ENCODE results near the gene STPG3. TPM values are rescaled to one million over a fixed set of nuclear protein-coding genes. Genes with fewer than 3 reads are reported as not detected.
"Not testable (repeated sequence)": the region's sequence is repeated elsewhere in the genome, so short reads cannot be mapped to it uniquely, and the experiment has no call there.

The STPG3 gene
- total and polyA plus RNA-seq, 5 donors = 0.23 to 0.46 (median 0.32) TPM; not detected in 1

GRCh38 chr9:137236238-137236935 lies 14.7 kb upstream of the STPG3 start:
- no peaks in the 10 kb centered on the region for H3K9me3 ChIP-seq (ENCODE audit: control insufficient read depth, low read length)

GRCh38 chr9:137236936-137237421 lies 14.1 kb upstream of the STPG3 start:
- intact Hi-C loops (cut with DNase I) = no loop called here
- H3K4me1 ChIP-seq (ENCODE audit: control insufficient read depth, insufficient read depth, low read length) = no peaks in the 10 kb centered on the region

More at GRCh38 chr9:137236238-137236935, 14.7 kb upstream of the STPG3 start:
- ATAC-seq (peak; percentile 25 to 45), DNase-seq (peak; percentile 87 to 95 (median 95))
- WGBS = 10% methylated on average over 31 of the region's 31 CpGs
- no peak overlapping the region for H3K4me3 ChIP-seq (ENCODE audit: low read length)
- no peaks in the 10 kb centered on the region for H3K4me1 ChIP-seq (ENCODE audit: control insufficient read depth, insufficient read depth, low read length)
- intact Hi-C loops (cut with DNase I) = no loop called here
- no peak overlapping the region for H3K27ac ChIP-seq (ENCODE audit: low read length)
- no peaks in the 10 kb centered on the region for H3K27me3 ChIP-seq (ENCODE audit: control insufficient read depth, insufficient read depth)

GRCh38 chr9:137237759-137238726 lies 13.0 kb upstream of the STPG3 start:
- Histone ChIP-seq H3K9me3 (ENCODE audit: control insufficient read depth, low read length) (no peaks in the 10 kb centered on the region), H3K27me3 (ENCODE audit: control insufficient read depth, insufficient read depth) (no peaks in the 10 kb centered on the region), H3K4me1 (ENCODE audit: control insufficient read depth, insufficient read depth, low read length) (peaks cover 3% of the 10 kb centered on the region), H3K27ac (ENCODE audit: low read length) (no peak overlapping the region), H3K4me3 (ENCODE audit: low read length) (no peak overlapping the region)
- 67% methylated on average over 13 of the region's 13 CpGs for WGBS
- DNase-seq (no peak), ATAC-seq (no peak)
- intact Hi-C loops (cut with DNase I) = no loop called here

More at GRCh38 chr9:137236936-137237421, 14.1 kb upstream of the STPG3 start:
- DNase-seq (no peak), ATAC-seq (no peak)
- WGBS = 47% methylated on average over 11 of the region's 11 CpGs
- Histone ChIP-seq H3K27ac (ENCODE audit: low read length) (no peak overlapping the region), H3K4me3 (ENCODE audit: low read length) (no peak overlapping the region), H3K27me3 (ENCODE audit: control insufficient read depth, insufficient read depth) (no peaks in the 10 kb centered on the region), H3K9me3 (ENCODE audit: control insufficient read depth, low read length) (no peaks in the 10 kb centered on the region)

- DNase-seq; H3K4me1 ChIP-seq (ENCODE audit: control insufficient read depth, insufficient read depth, low read length); H3K9me3 ChIP-seq (ENCODE audit: control insufficient read depth, low read length); ATAC-seq; H3K27me3 ChIP-seq (ENCODE audit: control insufficient read depth, insufficient read depth); H3K27ac ChIP-seq (ENCODE audit: low read length): not testable (repeated sequence)
- intact Hi-C loops (cut with DNase I) = loop anchor here in 1 of 4 donors (10.0 kb wide), 1 partner anchor 1195 kb away; no protein-coding TSS in a partner anchor
- WGBS = 56% methylated on average over 27 of the region's 27 CpGs
- H3K4me3 ChIP-seq (ENCODE audit: low read length) = peak overlapping the region; percentile 49
Observed at GRCh38 chr9:137239541-137240200, 11.4 kb upstream of the STPG3 start.

- intact Hi-C loops (cut with DNase I) = loop anchor here in 1 of 4 donors (10.0 kb wide), 1 partner anchor 1196 kb away; no protein-coding TSS in a partner anchor
- ATAC-seq (peak; percentile 67 to 69), DNase-seq (peak; percentile 88 to 93 (median 93))
- Histone ChIP-seq H3K27me3 (ENCODE audit: control insufficient read depth, insufficient read depth) (no peaks in the 10 kb centered on the region), H3K4me3 (ENCODE audit: low read length) (peak overlapping the region; percentile 49), H3K4me1 (ENCODE audit: control insufficient read depth, insufficient read depth, low read length) (peaks cover 3% of the 10 kb centered on the region), H3K9me3 (ENCODE audit: control insufficient read depth, low read length) (no peaks in the 10 kb centered on the region), H3K27ac (ENCODE audit: low read length) (peak overlapping the region; percentile 88)
- under 1% methylated on average over 58 of the region's 58 CpGs for WGBS
Observed at GRCh38 chr9:137240318-137240840, 10.7 kb upstream of the STPG3 start.

GRCh38 chr9:137240841-137241489 lies 10.1 kb upstream of the STPG3 start, which contains the start of gene TUBB4B:
Gene TUBB4B, plus strand, starts transcription at chr9:137241287. Its CDS starts 74 bp downstream, at chr9:137241361.
- intact Hi-C loops (cut with DNase I) = loop anchor here in 1 of 4 donors (10.0 kb wide), 1 partner anchor 1196 kb away; no protein-coding TSS in a partner anchor
- H3K9me3 ChIP-seq (ENCODE audit: control insufficient read depth, low read length) = no peaks in the 10 kb centered on the region
- H3K27me3 ChIP-seq (ENCODE audit: control insufficient read depth, insufficient read depth) = no peaks in the 10 kb centered on the region
- ATAC-seq (peak; percentile 86 to 87), DNase-seq (peak; percentile 100)
- peaks cover 3% of the 10 kb centered on the region for H3K4me1 ChIP-seq (ENCODE audit: control insufficient read depth, insufficient read depth, low read length)
- H3K4me3 ChIP-seq (ENCODE audit: low read length) = peak within 1 kb of the TSS; percentile 90
- WGBS = under 1% methylated on average over 67 of the region's 67 CpGs
- peak within 1 kb of the TSS; percentile 96 for H3K27ac ChIP-seq (ENCODE audit: low read length)

- peaks cover 3% of the 10 kb centered on the region for H3K4me1 ChIP-seq (ENCODE audit: control insufficient read depth, insufficient read depth, low read length)
- intact Hi-C loops (cut with DNase I) = loop anchor here in 1 of 4 donors (10.0 kb wide), 1 partner anchor 1197 kb away; no protein-coding TSS in a partner anchor
- peak overlapping the region; percentile 96 for H3K27ac ChIP-seq (ENCODE audit: low read length)
- ATAC-seq (peak; percentile 3 to 23), DNase-seq (peak; percentile 78 to 90 (median 87))
- H3K4me3 ChIP-seq (ENCODE audit: low read length) = peak overlapping the region; percentile 90
- under 1% methylated on average over 83 of the region's 83 CpGs for WGBS
- H3K27me3 ChIP-seq (ENCODE audit: control insufficient read depth, insufficient read depth) = no peaks in the 10 kb centered on the region
- no peaks in the 10 kb centered on the region for H3K9me3 ChIP-seq (ENCODE audit: control insufficient read depth, low read length)
Observed at GRCh38 chr9:137241490-137242268, 9.4 kb upstream of the STPG3 start.

- Histone ChIP-seq H3K27me3 (ENCODE audit: control insufficient read depth, insufficient read depth) (no peaks in the 10 kb centered on the region), H3K27ac (ENCODE audit: low read length) (peak overlapping the region; percentile 50), H3K4me3 (ENCODE audit: low read length) (peak overlapping the region; percentile 90), H3K4me1 (ENCODE audit: control insufficient read depth, insufficient read depth, low read length) (peaks cover 3% of the 10 kb centered on the region), H3K9me3 (ENCODE audit: control insufficient read depth, low read length) (no peaks in the 10 kb centered on the region)
- WGBS = 75% methylated on average over 36 of the region's 36 CpGs
- DNase-seq (no peak), ATAC-seq (no peak)
- intact Hi-C loops (cut with DNase I) = loop anchor here in 1 of 4 donors (10.0 kb wide), 1 partner anchor 1198 kb away; no protein-coding TSS in a partner anchor
Observed at GRCh38 chr9:137242269-137243203, 8.6 kb upstream of the STPG3 start.

All from right cardiac atrium (tissue), 5 donors.